BE2C (cell line): ENCODE results near the gene KCNMB1.
"Not testable (repeated sequence)": the region's sequence is repeated elsewhere in the genome, so short reads cannot be mapped to it uniquely, and the experiment has no call there.

ENCODE experiments used
- DNase-seq: peaks from one replicate; pipeline ENCODE4 v3.0.0-alpha.2; 2020
- H3K27me3 ChIP-seq: fragments of 250-450 bp; sonication (Bioruptor Pico); 2 replicates; pipeline ENCODE4 v1.5.1; 2020; ENCODE audit warnings: mild to moderate bottlenecking
- H3K36me3 ChIP-seq: fragments of 250-450 bp; sonication (Bioruptor Pico); 2 replicates; pipeline ENCODE4 v1.5.1; 2020; ENCODE audit warnings: mild to moderate bottlenecking
- H3K4me1 ChIP-seq: fragments of 250-450 bp; sonication (Bioruptor Pico); 2 replicates; pipeline ENCODE4 v1.5.1; 2020
- H3K4me3 ChIP-seq: 2 replicates; pipeline ENCODE4 v1.5.1; 2011; ENCODE audit warnings: low read depth, low read length
- H3K9me3 ChIP-seq: fragments of 250-450 bp; sonication (Bioruptor Pico); 2 replicates; pipeline ENCODE4 v1.5.1; 2020
- CTCF ChIP-seq: IDR thresholded peaks from 2 replicates; pipeline ENCODE4 v1.5.1; 2012; ENCODE audit warnings: mild to moderate bottlenecking, low read depth, low read length

The KCNMB1 gene

GRCh38 chr5:170380361-170380951 lies 8.7 kb downstream of the KCNMB1 start:
- H3K9me3 ChIP-seq, result no peaks in the 10 kb centered on the region
- TF ChIP-seq CTCF, result no peak
- DNase-seq, result no peak

GRCh38 chr5:170378740-170379139 lies 10.4 kb downstream of the KCNMB1 start:
- Histone ChIP-seq H3K27me3 (no peaks in the 10 kb centered on the region), H3K4me3 (no peak overlapping the region), H3K4me1 (no peaks in the 10 kb centered on the region), H3K9me3 (no peaks in the 10 kb centered on the region), H3K36me3 (no peaks in the 10 kb centered on the region)
- DNase-seq, result no peak
- no peak for TF ChIP-seq CTCF

More at GRCh38 chr5:170380361-170380951, 8.7 kb downstream of the KCNMB1 start:
- peaks cover 5% of the 10 kb centered on the region; the same call in 1 of the 2 replicates for H3K27me3 ChIP-seq
- no peaks in the 10 kb centered on the region for H3K36me3 ChIP-seq
- H3K4me1 ChIP-seq, result no peaks in the 10 kb centered on the region
- H3K4me3 ChIP-seq, result no peak overlapping the region

- no peak for DNase-seq
- H3K4me3 ChIP-seq, result no peak overlapping the region
- no peaks in the 10 kb centered on the region for H3K9me3 ChIP-seq
- H3K4me1 ChIP-seq, result no peaks in the 10 kb centered on the region
- TF ChIP-seq CTCF, result no peak
- no peaks in the 10 kb centered on the region for H3K36me3 ChIP-seq
- no peaks in the 10 kb centered on the region for H3K27me3 ChIP-seq
Observed at GRCh38 chr5:170377027-170377426, 12.1 kb downstream of the KCNMB1 start.

- H3K4me1 ChIP-seq, H3K9me3 ChIP-seq, DNase-seq, H3K36me3 ChIP-seq, H3K4me3 ChIP-seq, H3K27me3 ChIP-seq: not testable (repeated sequence)
Observed at GRCh38 chr5:170376526-170376925, 12.6 kb downstream of the KCNMB1 start.

- DNase-seq, result no peak
- TF ChIP-seq CTCF, result no peak
Observed at GRCh38 chr5:170375283-170375682, 13.9 kb downstream of the KCNMB1 start.

GRCh38 chr5:170372971-170373370 lies 16.2 kb downstream of the KCNMB1 start:
- no peak for TF ChIP-seq CTCF
- Histone ChIP-seq H3K27me3 (peaks cover 7% of the 10 kb centered on the region), H3K4me3 (no peak overlapping the region), H3K9me3 (no peaks in the 10 kb centered on the region), H3K4me1 (no peaks in the 10 kb centered on the region), H3K36me3 (no peaks in the 10 kb centered on the region)
- DNase-seq, result no peak

More at GRCh38 chr5:170375283-170375682, 13.9 kb downstream of the KCNMB1 start:
- Histone ChIP-seq H3K4me3 (no peak overlapping the region), H3K36me3 (no peaks in the 10 kb centered on the region), H3K27me3 (0 out of 2 replicates have a peak, but pooled peaks cover 2% of the 10 kb centered on the region), H3K4me1 (no peaks in the 10 kb centered on the region), H3K9me3 (no peaks in the 10 kb centered on the region)
